Endothelial cell (in vitro differentiated cells): Measurements from ENCODE around the gene NPAS2. TPM values are rescaled to one million over a fixed set of nuclear protein-coding genes. Genes with fewer than 3 reads are reported as not detected.

Source experiments
- DNase-seq: peaks from one replicate; pipeline ENCODE4 v3.0.0; 2021; ENCODE audit warnings: low spot score
- H3K27ac Mint-ChIP-seq: one replicate; pipeline ENCODE4 v1.8.0; 2021; ENCODE audit warnings: mixed read lengths, inconsistent platforms; ENCODE audit not compliant: unreplicated experiment
- H3K27me3 Mint-ChIP-seq: one replicate; pipeline ENCODE4 v1.8.0; 2021; ENCODE audit warnings: mild to moderate bottlenecking, moderate library complexity, mixed read lengths, inconsistent platforms; ENCODE audit not compliant: unreplicated experiment
- H3K36me3 Mint-ChIP-seq: one replicate; pipeline ENCODE4 v1.8.0; 2021; ENCODE audit warnings: mild to moderate bottlenecking, low read depth, mixed read lengths, inconsistent platforms; ENCODE audit not compliant: unreplicated experiment
- H3K4me1 Mint-ChIP-seq: one replicate; pipeline ENCODE4 v1.8.0; 2021; ENCODE audit warnings: mild to moderate bottlenecking, mixed read lengths, inconsistent platforms; ENCODE audit not compliant: unreplicated experiment
- H3K4me3 Mint-ChIP-seq: one replicate; pipeline ENCODE4 v1.8.0; 2021; ENCODE audit warnings: mild to moderate bottlenecking, mixed read lengths, inconsistent platforms; ENCODE audit not compliant: unreplicated experiment
- H3K9me3 Mint-ChIP-seq: one replicate; pipeline ENCODE4 v1.8.0; 2021; ENCODE audit warnings: mixed read lengths, inconsistent platforms; ENCODE audit not compliant: unreplicated experiment
- CTCF ChIP-seq: fragments of 200-600 bp; sonication (generic); IDR thresholded peaks from one replicate; pipeline ENCODE4 v1.5.0; 2021; ENCODE audit warnings: antibody characterized with exemption; ENCODE audit not compliant: unreplicated experiment
- total RNA-seq: library from RNA; stranded (reverse); fragmentation: NEBNext Ultra II Directional; extraction: Animal tissue kit (Norgen Biotek cat#: 25700); gene quantifications from one replicate; pipeline ENCODE4 v1.2.1, GENCODE V29; 2021; ENCODE audit not compliant: unreplicated experiment

Gene NPAS2
- total RNA-seq, 1 donor from 2014 or later = 70.1 TPM

- H3K27me3 Mint-ChIP-seq = peaks cover 9% of the 10 kb centered on the region
- TF ChIP-seq CTCF = peak; percentile 26
Observed at GRCh38 chr2:100818606-100819369, 1.2 kb upstream of the NPAS2 start.

GRCh38 chr2:100820273-100820522, 259 bp downstream of the NPAS2 start:
- peak; percentile 11 for DNase-seq
- Mint-ChIP-seq H3K27me3 (peaks cover 7% of the 10 kb centered on the region), H3K27ac (no peak overlapping the region), H3K36me3 (peaks cover 29% of the 10 kb centered on the region), H3K9me3 (no peaks in the 10 kb centered on the region), H3K4me1 (peaks cover 31% of the 10 kb centered on the region), H3K4me3 (no peak overlapping the region)
- TF ChIP-seq CTCF = no peak

More at GRCh38 chr2:100818606-100819369, 1.2 kb upstream of the NPAS2 start:
- peak; percentile 60 for DNase-seq
- Mint-ChIP-seq H3K27ac (peak overlapping the region; percentile 87), H3K9me3 (no peaks in the 10 kb centered on the region), H3K36me3 (peaks cover 26% of the 10 kb centered on the region), H3K4me1 (peaks cover 31% of the 10 kb centered on the region), H3K4me3 (peak overlapping the region; percentile 95)

DNA sequence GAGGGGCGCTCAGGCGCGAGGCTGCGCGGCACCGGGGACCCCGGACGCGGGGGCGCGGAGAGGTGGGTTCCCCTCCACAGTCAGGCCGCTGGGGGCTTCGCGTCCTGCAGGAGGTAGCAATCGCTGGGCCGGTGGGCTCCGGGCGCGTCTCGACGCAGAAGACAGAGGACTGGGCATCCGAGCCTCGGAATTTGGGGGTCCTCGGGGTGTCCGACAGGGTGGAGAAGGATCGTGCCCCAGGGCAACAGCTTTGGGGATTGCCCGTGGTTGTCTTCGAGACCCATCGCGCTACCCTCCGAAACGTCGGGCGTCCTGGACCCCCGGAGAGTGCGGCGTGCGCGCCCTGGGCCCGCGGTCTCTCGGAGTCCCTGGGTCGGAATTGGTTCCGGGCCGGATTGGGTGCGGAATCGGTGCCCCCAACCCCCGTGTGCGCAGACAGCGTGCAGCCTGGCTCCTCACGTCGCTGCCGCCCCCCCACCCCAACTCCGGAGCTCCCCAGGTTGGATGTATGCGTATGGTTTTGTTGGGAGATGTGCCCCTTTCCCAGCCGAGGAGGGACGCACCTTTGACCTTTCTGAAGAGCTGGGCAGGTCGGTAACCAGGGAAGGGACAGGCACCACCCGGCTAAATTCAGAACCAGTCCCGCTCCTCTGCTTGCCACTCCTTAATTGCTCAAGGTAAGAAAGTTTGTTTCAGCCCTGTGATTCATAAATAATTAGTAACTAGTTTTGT, 750 bp downstream of the NPAS2 start:
- DNase-seq = peak; percentile 8
- no peak for TF ChIP-seq CTCF
- Mint-ChIP-seq H3K27me3 (peaks cover 7% of the 10 kb centered on the region), H3K36me3 (peaks cover 29% of the 10 kb centered on the region), H3K27ac (peak overlapping the region; percentile 7), H3K4me1 (peaks cover 35% of the 10 kb centered on the region), H3K4me3 (peak overlapping the region; percentile 93), H3K9me3 (no peaks in the 10 kb centered on the region)

DNA sequence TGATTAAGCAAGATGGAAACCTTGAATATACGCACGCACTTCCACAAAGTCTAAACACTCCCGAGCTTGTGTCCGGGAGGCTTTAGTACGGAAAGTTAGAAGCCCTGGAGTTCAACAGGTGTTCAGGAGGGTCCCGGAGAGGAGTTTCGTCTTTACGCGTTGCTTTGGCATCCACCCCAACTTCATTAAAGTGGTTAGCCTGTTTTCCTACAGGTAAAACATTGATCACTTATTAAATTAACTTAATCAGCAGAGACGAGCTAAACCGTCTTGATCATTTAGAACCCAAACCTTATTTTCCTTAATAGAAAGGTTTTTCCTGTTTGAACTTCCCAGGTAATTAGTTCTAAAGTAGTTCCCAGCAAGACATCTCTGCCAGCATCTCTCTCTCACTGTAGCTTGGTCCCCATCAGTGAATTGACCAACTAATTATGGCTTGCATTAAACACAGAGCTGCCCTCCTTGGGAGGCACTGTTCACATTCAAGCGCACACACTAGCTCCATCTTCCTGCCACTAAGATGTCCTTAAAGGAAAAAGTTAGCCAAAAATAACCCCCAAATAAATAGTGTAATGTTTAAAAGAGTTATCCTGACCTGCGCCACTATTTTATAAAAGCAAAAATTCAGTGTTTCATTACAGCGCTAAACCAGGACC, 1.4 kb downstream of the NPAS2 start:
- Mint-ChIP-seq H3K27me3 (peaks cover 7% of the 10 kb centered on the region), H3K36me3 (peaks cover 29% of the 10 kb centered on the region), H3K9me3 (no peaks in the 10 kb centered on the region)

More for the DNA sequence above, 1.4 kb downstream of the NPAS2 start:
- Mint-ChIP-seq H3K4me3 (peak overlapping the region; percentile 93), H3K27ac (peak overlapping the region; percentile 7), H3K4me1 (peaks cover 36% of the 10 kb centered on the region)
- TF ChIP-seq CTCF = no peak
- DNase-seq = no peak
